Lower leg skin (tissue), 4 donors: ENCODE data around the gene RUFY3. TPM values are rescaled to one million over a fixed set of nuclear protein-coding genes. Genes with fewer than 3 reads are reported as not detected.

Experiments used
- DNase-seq, 2 donors: peaks; one replicate each; pipeline ENCODE4 v3.0.0-alpha.2; 2019; ENCODE audit warnings: low spot score in 2 of 2
- H3K4me3 ChIP-seq: fragments of 200-600 bp; sonication (generic); 2 replicates; pipeline ENCODE4 v1.5.1; 2017; ENCODE audit warnings: mild to moderate bottlenecking, low read depth; ENCODE audit not compliant: poor library complexity, severe bottlenecking
- POLR2A ChIP-seq, 2 donors: fragments of 450-650 bp; IDR thresholded peaks; one replicate each; pipeline ENCODE4 v1.6.1; 2016 to 2017; ENCODE audit warnings: antibody characterized with exemption in 2 of 2, mild to moderate bottlenecking in 1 of 2, moderate library complexity in 1 of 2
- WGBS, 2 donors: methylation state at CpG; one replicate each; pipeline ENCODE4 v1.1.5; 2018; 5-methylcytosine and 5-hydroxymethylcytosine counted together
- intact Hi-C: fragments of 100-400 bp; cut with DNase I; formaldehyde crosslinking; loops from one replicate; pipeline ENCODE4 v1.15.0; 2023; ENCODE audit warnings: low total_unique reads
- total RNA-seq, 4 donors: library from RNA; depleted of rRNA; stranded (reverse); fragments of >200 nt; gene quantifications; one replicate each; pipeline ENCODE4 v1.1.0, GENCODE V29; 2016
- TF ChIP-seq, protein P1 (sequence below), 3 donors: fragments of 450-650 bp; IDR thresholded peaks; one replicate each; pipeline ENCODE4 v1.5.1; 2016; ENCODE audit warnings: antibody characterized with exemption in 3 of 3, mild to moderate bottlenecking in 3 of 3, moderate library complexity in 2 of 3

Gene RUFY3
- total RNA-seq, 4 donors from 2014 or later, result 54.2 to 88.9 (median 65.7) TPM

DNA sequence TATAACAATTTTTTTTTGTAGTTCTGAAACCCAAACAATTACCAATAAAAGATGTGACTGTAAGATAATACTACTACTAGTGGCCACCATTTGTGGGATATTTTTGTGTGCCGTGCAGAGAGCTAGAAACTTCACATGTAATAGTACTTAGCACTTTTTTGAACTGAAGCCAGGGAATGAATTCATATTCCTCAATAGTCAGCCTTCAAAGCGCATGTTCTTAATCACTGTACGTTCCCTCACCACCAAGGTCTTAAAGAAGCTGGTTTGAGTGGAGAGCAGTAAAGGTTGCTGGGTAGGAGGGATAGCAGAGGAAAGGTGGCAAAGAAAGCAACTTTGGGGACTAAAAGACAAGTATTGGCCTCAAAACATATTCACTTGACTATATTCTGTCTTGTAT is 9.6 kb upstream of the RUFY3 start:
- intact Hi-C loops, result no loop called here
- WGBS, 2 donors, result 24 to 38% methylated on average over 3 of the region's 3 CpGs
- TF ChIP-seq, protein P1, sequence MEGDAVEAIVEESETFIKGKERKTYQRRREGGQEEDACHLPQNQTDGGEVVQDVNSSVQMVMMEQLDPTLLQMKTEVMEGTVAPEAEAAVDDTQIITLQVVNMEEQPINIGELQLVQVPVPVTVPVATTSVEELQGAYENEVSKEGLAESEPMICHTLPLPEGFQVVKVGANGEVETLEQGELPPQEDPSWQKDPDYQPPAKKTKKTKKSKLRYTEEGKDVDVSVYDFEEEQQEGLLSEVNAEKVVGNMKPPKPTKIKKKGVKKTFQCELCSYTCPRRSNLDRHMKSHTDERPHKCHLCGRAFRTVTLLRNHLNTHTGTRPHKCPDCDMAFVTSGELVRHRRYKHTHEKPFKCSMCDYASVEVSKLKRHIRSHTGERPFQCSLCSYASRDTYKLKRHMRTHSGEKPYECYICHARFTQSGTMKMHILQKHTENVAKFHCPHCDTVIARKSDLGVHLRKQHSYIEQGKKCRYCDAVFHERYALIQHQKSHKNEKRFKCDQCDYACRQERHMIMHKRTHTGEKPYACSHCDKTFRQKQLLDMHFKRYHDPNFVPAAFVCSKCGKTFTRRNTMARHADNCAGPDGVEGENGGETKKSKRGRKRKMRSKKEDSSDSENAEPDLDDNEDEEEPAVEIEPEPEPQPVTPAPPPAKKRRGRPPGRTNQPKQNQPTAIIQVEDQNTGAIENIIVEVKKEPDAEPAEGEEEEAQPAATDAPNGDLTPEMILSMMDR (IDR thresholded peaks at IDR 0.05), result no peak
- TF ChIP-seq POLR2A (IDR thresholded peaks at IDR 0.05), result no peak
- H3K4me3 ChIP-seq, result no peak overlapping the region
- no peak for DNase-seq

DNA sequence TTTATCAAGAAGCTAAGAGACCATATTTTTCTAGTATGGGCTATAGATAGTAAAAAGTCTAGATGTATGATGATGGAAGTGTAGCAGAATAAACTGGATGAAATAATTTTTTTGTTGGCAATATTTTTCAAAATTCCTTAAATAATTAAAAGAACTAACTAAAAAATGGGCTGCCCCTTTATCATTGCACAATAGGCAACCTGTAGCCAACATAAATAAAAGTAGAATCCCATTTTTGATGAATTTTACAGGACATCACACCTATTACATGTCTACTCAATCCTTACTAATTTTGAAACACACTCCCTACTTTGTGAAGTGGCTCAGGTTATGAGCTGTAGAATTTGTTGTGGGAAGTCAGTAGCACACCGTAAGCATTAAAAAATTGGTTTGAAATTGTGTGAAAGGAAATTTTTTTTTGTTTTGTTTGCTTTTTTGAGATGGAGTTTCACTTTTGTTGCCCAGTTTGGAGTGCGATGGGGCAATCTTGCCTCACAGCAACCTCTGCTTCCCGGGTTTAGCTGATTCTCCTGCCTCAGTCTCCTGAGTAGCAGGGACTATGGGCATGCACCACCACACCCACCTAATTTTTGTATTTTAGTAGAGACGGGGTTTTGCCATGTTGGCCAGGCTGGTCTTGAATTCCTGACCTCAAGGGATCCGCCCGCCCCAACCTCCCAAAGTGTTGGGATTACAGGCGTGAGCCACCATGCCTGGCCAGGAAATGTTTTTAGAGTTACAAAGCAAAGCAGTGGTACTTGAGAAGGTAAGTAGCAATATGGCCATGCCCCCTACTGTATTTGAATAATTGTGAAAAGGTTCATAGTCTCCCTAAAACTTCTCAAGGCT is 8.9 kb upstream of the RUFY3 start:
- no peak overlapping the region for H3K4me3 ChIP-seq
- peak in 1 of 2 donors; percentile 56 for DNase-seq
- TF ChIP-seq POLR2A (IDR thresholded peaks at IDR 0.05), result no peak
- TF ChIP-seq, protein P1 (IDR thresholded peaks at IDR 0.05), result no peak
- intact Hi-C loops, result no loop called here
- WGBS, 2 donors, result 77 to 81% methylated on average over 7 of the region's 7 CpGs

DNA sequence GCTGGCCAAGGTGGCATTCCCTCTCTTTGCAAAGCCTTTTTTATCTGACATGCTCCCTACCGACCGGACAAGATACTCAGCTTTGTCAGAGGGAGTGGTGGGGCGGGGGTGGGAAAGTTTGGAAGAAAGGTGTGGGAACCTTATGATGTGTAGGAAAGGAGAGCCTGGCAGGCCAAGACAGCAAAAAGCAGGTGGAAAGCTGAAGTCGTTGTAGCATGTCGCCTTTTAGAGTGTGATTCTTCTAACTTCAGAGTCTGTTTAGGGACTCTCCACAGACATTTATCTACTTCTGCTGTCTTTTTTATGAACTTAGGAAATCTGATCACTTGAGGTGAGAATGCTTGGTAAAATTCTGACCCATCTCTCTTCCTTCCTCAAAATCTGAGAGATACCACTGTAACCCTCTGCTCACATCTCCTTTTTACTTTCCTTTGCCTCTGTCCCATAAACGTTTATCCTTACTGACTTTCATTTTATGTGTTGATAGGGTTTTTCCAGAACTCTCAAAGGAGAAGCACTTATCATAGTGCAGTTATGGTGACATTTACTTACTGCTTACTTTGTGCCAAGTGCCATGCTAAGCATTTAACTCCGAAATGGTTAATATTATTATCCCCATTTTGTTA is 8.2 kb upstream of the RUFY3 start:
- TF ChIP-seq, protein P1 (IDR thresholded peaks at IDR 0.05), result no peak
- no peak for TF ChIP-seq POLR2A (IDR thresholded peaks at IDR 0.05)
- intact Hi-C loops, result no loop called here
- H3K4me3 ChIP-seq, result no peak overlapping the region

DNA sequence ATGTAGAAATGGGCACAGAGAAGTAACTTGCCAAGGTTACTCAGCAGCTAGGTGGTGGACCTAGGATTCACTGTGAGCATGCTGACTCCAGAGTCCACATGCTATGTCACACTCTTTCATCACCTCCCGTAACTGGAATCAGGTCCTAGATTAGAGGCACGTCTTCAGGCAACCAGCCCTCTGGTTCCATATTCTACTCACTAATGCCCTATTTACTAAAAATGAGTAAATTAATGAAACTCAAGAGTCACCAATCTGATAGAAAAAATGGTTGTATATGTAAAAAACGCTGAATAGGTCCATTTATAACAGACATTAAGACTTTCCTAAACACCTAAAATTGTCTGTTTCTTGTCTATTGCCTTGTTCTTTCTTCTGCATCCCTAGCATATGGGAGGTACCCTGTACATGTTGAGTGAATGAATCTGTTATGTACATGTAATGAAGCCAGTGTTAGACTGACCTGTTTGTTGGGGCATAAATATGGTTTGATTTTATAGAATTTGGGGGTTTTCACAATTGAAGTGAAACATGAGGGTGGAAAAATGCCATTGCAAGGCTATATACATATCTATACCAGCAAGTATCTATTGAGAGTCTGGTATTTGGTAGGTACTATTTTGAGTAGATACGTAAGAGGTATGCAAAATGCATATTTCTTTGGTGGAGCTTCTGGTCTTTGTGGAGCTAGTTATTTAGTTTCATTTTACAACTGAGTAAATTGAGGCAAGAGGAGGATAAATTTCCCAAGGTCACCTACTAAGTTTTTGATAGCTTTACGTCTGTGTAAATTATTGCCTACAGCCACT is 7.5 kb upstream of the RUFY3 start:
- no peak for TF ChIP-seq POLR2A (IDR thresholded peaks at IDR 0.05)
- TF ChIP-seq, protein P1 (IDR thresholded peaks at IDR 0.05), result no peak
- DNase-seq, result no peak
- WGBS, 2 donors, result 70 to 77% methylated on average over 5 of the region's 5 CpGs
- H3K4me3 ChIP-seq, result no peak overlapping the region
- intact Hi-C loops, result no loop called here

More for the DNA sequence above, 8.2 kb upstream of the RUFY3 start:
- peak in 1 of 2 donors; percentile 66 for DNase-seq
- WGBS, 2 donors, result 45 to 55% methylated on average over 7 of the region's 7 CpGs

DNA sequence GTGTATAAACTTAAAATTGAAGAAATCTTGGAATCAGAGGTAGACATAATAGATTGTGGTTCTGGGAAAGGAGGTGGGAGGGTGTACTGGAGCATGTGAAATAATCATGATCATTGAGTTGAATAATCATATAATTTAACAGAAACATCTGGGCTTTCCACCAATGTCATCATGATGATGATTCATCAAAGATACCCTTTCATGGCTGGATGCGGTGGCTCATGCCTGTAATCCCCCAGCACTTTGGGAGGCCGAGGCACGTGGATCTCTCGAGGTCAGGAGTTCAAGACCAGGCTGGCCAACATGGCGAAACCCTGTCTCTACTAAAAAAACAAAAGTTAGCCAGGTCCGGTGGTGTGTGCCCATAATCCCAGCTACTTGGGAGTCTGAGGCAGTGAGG is 6.7 kb upstream of the RUFY3 start:
- 76 to 82% methylated on average over 6 of the region's 6 CpGs for WGBS, 2 donors

More for the DNA sequence above, 6.7 kb upstream of the RUFY3 start:
- no peak overlapping the region for H3K4me3 ChIP-seq
- peak in 1 of 2 donors; percentile 76 for DNase-seq
- TF ChIP-seq, protein P1 (IDR thresholded peaks at IDR 0.05), result no peak
- no peak for TF ChIP-seq POLR2A (IDR thresholded peaks at IDR 0.05)
- intact Hi-C loops, result no loop called here
